Measurements from ENCODE around the gene TRIM2.
"Not testable (repeated sequence)": the region's sequence is repeated elsewhere in the genome, so short reads cannot be mapped to it uniquely, and the experiment has no call there.

Gene TRIM2

DNA sequence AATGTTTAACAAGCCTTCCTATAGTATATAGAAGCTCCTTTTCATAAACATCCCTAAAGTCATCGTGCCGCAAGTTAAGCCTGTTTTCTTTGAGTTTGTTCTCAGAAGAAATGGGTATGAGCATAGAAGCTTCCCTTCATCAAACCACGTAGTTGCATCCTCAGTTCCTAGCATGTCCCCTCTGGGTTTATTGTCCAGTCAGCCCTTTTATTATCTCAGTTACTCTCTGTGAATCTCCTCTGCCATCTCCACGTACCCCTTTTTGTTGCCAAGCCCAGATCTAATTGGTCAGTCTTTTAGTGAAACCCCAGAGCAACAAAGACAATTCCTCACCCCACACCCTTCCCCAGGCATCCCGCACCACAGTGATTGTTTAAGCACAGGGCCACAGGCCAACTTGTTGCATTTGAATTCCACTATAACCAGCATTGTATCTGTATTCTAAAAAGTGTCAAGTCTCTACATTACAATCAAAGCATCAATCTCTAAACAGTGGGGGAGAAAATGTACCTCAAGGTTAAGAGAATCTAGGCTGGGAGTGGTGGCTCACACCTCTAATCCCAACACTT is 12.4 kb upstream of the TRIM2 start:
- DNase-seq = no peak

DNA sequence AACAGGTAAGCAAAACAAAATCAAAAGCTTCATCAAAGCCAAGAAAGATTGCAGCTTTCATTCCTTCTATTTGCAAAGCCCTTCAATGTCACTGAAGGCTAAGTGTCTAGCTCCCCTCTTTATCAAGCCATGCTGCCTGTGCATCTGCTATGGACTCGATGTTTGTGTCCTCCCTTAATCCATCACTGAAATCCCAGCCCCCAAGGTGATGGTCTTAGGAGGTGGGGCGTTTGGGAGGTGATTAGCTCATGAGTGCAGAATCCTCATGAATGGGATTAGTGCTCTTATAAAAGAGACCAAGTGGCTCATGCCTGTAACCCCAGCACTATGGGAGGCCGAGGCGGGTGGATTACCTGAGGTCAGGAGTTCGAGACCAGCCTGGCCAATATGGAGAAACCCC is 6.9 kb upstream of the TRIM2 start:
- DNase-seq = no peak

GRCh38 chr4:153198719-153199118 is 5.5 kb upstream of the TRIM2 start:
- DNase-seq = no peak

GRCh38 chr4:153203746-153204145 is 497 bp upstream of the TRIM2 start:
- DNase-seq = not testable (repeated sequence)

DNA sequence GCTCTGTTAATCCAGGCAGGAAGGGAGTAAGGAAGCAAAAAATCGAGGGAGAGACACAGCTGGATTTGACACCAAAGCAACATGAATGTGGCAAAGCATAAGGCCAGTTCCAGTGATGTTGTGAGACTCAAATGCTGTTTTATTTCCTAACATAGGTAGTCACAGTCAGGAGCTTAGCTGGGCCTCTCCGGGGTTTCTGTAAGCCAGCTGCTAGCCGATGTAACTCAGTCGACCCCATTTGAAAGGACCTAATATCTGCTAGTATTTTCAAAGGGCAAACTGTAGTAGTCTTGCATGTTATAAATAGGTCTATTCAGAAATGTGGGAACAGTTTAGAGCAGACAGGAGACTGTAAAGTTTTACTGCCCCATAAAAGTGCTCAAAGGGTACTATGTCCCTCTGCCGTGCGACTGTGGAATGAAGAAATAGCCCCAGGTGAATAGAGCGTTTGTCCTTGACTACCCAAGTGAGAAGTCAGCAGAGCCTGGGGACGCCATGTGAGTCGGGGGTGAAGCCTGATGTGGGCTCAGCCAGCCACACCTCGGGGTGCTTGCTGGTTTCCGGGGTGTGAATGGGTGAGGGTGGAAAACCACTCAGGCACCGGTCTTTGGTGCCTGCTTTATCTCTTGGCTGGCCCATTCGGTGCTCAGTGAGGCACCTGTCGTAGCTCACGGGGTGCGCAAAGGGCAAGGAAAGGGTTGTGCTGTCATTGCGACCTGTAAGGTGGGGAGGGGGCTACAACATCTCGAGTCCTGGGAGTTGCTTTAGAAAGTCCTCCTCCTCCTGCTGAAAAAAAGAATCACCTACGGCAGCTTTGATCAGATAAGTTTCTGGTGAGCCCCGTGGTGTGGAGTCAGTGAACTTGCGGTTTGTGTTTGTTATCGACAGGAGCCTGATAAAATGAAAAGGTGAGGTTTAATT is 745 bp downstream of the TRIM2 start:
- no peak for DNase-seq

GRCh38 chr4:153205757-153206156 is 1.5 kb downstream of the TRIM2 start:
- no peak for DNase-seq

DNA sequence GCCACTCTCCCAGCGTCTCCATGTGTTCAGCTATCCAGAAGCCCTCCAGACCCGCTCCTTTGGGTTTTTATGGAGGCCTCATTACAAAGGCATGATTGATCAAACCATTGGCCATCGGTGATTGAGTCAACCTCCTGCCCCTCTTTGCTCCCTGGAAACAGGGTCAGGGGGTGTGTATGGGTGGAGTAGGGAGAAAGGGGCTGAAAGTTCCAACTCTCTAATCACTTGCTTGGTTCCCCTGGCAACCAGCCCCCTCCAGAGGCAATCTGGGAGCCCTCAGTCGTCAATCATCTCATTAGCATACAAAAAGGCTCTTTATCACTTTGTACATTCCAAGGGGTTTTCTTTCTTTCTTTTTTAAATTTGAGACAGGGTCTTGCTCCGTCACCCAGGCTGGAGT is 2.3 kb downstream of the TRIM2 start:
- DNase-seq = no peak

GRCh38 chr4:153207027-153207426 is 2.8 kb downstream of the TRIM2 start:
- no peak for DNase-seq

- no peak for DNase-seq
These were observed 3.3 kb downstream of the TRIM2 start for GRCh38 chr4:153207567-153207966.

DNA sequence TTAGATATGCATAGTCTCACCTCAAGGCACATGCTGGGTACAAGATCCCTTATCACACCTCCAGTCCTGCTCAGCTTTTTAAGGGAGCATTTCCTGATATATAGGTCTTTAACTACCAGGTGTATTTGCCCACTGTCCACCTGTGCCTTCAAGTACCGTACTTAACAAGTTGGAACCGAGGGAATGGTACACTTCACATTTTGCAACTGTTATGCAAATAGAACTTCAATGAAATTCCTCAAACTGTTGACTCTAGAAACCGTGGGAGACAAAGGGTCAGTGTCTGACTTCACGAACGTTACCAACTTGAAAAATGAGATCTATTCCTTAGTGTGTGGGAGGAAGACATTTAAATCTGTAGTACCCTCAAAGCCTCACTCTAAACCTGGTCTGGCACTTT is 5.2 kb downstream of the TRIM2 start:
- no peak for DNase-seq

- no peak for DNase-seq
These were observed 6.5 kb downstream of the TRIM2 start for GRCh38 chr4:153210727-153211126.

DNA sequence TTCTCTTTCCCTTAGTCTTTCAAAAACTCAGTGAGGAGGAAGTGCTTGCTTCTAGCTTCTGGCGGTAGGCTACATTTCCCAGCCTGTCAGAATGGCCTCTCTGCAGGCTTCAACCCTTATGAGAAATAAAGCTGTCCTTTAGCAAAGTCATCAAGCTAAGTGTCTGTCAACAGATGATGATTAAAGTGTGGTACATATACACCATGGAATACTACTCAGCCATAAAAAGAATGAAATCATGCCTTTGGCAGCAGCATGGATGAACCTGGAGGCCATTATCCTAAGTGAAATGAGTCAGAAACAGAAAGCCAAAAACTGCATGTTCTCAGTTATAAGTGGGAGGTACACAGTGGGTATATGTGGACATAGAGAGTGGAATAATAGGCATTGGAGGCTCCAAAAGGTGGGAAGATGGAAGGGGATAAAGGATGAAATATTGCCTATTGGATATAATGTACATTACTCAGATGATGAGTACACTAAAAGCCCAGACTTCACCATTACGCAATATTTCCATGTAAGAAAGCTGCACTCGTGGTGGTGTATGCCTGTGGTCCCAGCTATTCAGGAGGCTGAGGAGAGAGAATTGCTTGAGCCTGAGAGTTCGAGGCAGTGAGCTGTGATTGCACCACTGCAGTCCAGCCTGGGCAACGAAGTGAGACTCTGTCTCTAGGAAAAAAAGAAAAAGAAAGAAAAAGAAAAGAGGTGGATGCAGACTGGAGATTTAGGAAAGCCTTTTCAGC is 7.9 kb downstream of the TRIM2 start:
- DNase-seq = no peak

GRCh38 chr4:153212736-153213135 is 8.5 kb downstream of the TRIM2 start:
- no peak for DNase-seq

DNA sequence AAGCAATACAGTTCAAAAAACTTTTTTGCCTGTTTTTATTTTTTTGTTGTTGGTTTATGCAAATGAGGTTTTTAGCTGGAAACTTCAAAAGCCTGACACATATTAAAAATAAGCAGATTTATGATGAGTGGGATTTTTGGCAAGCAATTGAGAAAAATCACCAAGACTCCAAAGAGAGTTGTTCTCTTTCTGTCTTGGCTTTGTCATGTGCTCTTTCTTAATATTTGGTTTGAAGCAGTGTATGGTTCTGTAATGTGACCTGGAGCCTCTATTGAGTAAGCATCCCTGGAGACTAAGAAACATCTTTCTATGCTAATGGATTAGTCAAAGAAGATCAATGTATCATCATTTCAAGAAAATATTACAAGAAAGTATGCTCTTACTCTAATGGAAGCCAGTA is 11.7 kb downstream of the TRIM2 start:
- DNase-seq = no peak

DNA sequence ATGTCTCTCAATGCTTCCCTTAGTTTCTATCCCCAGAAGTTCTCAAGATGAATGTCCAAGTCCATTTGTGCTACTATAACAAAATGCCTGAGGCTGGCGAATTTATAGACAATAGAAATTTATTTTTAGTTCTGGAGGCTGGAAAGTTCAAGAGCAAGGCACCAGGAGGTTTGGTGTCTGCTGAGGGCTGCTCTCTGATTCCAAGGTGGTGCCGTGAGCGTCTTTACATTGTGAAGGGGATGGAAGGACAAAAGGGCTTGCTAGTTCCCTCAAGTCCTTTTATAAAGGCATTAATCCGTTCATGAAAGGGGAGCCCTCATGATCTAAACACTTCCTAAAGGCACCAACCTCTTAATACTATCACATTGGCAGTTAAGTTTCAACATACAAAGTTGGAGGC is 12.3 kb downstream of the TRIM2 start:
- DNase-seq = no peak

DNA sequence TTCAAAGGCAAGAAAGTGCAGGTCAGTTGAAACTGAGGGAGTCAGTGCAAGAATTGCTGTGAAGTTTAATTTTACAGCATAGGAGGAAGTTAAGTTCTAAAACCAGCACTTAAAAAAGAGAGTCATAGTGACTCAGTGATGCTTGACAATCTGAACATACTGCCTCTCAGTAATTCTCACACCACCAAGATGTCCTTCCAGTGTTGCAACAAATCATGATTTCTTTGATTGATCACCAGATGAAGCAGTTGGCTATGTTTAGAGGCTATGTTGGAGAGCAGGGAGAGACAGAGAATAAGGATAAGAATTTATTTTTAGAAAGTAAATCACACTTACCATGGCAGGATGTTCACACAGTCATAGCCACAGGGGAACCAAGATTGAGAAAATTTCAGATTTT is 13.2 kb downstream of the TRIM2 start:
- no peak for DNase-seq

DNA sequence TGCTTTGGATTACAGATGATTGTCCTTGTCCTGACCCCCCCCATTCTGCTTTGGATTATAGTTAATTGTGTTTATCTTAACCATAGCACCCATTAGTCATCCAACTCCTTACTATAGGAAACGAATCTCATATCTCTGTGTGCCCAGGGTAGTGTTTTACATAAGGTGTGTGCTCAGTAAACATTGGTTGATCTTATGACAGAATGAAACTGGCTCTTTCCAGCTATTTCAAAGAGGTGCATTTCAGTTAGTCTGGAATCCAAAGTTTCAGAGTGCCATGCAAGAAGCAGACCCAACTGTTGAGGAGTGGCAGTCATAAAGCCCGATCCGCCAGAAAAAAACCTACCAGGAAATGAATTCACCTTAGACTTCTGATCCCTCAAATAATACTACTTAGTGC is 14.7 kb downstream of the TRIM2 start:
- DNase-seq = no peak

DNA sequence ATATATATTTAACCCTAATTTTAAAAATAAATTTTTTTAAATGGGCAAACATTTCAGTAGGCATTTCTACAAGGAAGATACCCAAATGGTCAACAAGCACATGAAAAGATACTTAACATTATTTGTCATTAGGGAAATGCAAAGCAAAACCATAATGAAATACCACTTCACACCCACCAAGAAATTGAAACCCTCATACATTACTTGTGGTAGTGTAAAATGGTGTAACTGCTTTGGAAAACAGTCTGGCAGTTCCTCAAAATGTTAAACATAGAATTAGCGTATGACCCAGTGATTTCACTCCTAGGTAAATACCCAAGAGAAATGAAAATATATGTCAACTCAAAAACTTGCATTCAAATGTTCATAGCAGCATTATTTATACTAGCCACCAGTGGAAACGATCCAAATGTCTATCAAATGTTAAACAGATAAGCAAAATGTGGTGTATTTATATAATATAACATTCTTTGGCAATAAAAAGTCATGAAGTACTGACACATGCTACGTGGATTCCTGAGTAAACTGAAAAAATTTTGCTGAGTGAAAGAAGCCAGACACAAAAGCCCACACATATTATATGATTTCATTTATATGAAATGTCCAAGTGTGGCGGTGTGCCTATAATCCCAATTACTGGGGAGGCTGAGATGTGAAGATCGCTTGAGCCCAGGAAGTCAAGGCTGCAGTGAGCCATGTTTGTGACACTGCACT is 16.6 kb downstream of the TRIM2 start:
- DNase-seq = no peak

- DNase-seq = peak; percentile 31
These were observed 17.8 kb downstream of the TRIM2 start for GRCh38 chr4:153221783-153222706.

GRCh38 chr4:153222707-153223426 is 18.6 kb downstream of the TRIM2 start:
- DNase-seq = no peak

DNA sequence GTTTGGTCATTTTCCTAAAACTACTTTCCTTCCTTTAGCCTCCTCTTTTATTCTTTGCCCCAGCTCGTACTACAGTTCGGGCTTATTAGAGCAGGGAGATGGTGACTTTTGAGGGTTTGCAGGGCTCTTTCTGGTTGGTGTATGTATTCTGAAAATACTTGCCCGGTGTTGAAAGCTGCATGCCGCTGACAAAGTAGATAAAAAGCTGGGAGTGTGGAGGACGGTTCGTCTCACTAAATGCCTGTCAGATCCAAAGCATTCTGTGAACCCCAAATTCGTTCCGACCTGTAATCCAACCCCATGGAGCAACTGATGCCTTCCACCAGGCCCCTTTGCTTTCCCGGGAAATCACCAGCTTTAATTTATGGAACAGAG is 19.2 kb downstream of the TRIM2 start:
- no peak for DNase-seq
